Hepatocyte (in vitro differentiated cells): ENCODE results near the gene FCGBP.

Experiments used
- EZH2 ChIP-seq: fragments of 200-600 bp; sonication (generic); IDR thresholded peaks from 2 replicates; pipeline ENCODE4 v1.6.1; 2016; ENCODE audit warnings: antibody characterized with exemption, mild to moderate bottlenecking, borderline replicate concordance
- EZH2phosphoT487 ChIP-seq: fragments of 200-600 bp; sonication (generic); IDR thresholded peaks from one replicate; pipeline ENCODE4 v1.6.1; 2018; ENCODE audit warnings: antibody characterized with exemption, mild to moderate bottlenecking, low read depth, moderate library complexity; ENCODE audit not compliant: unreplicated experiment, severe bottlenecking
- TF ChIP-seq, protein P1 (sequence below): fragments of 200-600 bp; sonication (generic); IDR thresholded peaks from 2 replicates; pipeline ENCODE4 v1.5.1; 2016; ENCODE audit warnings: antibody characterized with exemption, mild to moderate bottlenecking; ENCODE audit not compliant: poor library complexity

DNA sequence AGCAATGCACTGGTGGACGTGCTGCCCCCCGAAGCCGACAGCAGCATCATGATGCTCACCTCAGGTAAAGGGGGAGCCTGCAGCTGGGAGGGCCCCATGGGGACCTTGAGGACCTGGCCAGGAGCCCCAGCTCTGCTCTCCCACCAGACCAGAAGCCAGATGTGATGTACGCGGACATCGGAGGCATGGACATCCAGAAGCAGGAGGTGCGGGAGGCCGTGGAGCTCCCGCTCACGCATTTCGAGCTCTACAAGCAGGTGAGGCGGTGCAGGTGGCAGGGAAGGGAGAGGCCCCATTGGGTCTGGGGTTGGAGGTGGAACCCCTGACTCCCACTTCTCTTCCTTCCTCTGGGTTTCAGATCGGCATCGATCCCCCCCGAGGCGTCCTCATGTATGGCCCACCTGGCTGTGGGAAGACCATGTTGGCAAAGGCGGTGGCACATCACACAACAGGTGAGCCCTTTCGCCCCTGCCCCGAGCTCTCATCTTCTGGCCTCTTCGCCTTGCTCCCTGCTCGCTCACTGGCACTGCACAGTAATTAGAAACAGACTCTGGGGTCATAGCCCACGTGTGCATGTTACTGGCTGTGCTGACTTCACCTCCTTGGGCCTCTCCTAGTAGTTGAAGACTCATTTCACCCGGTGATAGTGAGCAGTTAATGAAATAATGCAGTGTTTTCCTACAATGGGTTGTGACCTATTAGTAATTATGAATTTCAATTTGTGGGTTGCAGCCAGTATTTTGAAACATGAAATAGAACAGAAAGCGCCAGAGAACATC, 40.1 kb upstream of the FCGBP start:
- TF ChIP-seq, protein P1, sequence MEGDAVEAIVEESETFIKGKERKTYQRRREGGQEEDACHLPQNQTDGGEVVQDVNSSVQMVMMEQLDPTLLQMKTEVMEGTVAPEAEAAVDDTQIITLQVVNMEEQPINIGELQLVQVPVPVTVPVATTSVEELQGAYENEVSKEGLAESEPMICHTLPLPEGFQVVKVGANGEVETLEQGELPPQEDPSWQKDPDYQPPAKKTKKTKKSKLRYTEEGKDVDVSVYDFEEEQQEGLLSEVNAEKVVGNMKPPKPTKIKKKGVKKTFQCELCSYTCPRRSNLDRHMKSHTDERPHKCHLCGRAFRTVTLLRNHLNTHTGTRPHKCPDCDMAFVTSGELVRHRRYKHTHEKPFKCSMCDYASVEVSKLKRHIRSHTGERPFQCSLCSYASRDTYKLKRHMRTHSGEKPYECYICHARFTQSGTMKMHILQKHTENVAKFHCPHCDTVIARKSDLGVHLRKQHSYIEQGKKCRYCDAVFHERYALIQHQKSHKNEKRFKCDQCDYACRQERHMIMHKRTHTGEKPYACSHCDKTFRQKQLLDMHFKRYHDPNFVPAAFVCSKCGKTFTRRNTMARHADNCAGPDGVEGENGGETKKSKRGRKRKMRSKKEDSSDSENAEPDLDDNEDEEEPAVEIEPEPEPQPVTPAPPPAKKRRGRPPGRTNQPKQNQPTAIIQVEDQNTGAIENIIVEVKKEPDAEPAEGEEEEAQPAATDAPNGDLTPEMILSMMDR = no peak
- TF ChIP-seq EZH2phosphoT487 (no peak), EZH2 (no peak)
